HG02642 (cell line): ENCODE data around the gene LRSAM1.

Source experiments
- ATAC-seq: cut with Tn5 transposase; IDR thresholded peaks from one replicate; pipeline ENCODE4 v1.9.1; 2021; ENCODE audit warnings: mild to moderate bottlenecking; ENCODE audit not compliant: unreplicated experiment, poor library complexity

LRSAM1 gene

GRCh38 chr9:127450830-127451607 lies at the start of gene LRSAM1, which contains the start of gene RPL12:
Gene LRSAM1 (plus strand): TSS chr9:127451510. CDS start chr9:127454528, 3,018 bp downstream.
Gene RPL12 (minus strand): TSS chr9:127451406. CDS start chr9:127451317, 89 bp downstream.
- ATAC-seq = peak; percentile 70

- ATAC-seq = no peak
These were observed 48.8 kb upstream of the LRSAM1 start for GRCh38 chr9:127402401-127403090.

GRCh38 chr9:127403507-127404192 lies 47.7 kb upstream of the LRSAM1 start:
- no peak for ATAC-seq

- no peak for ATAC-seq
These were observed 46.7 kb upstream of the LRSAM1 start for GRCh38 chr9:127404631-127405030.

GRCh38 chr9:127405344-127406125 lies 45.8 kb upstream of the LRSAM1 start:
- no peak for ATAC-seq

- no peak for ATAC-seq
These were observed 44.4 kb upstream of the LRSAM1 start for GRCh38 chr9:127406799-127407491.

- ATAC-seq = no peak
These were observed 43.8 kb upstream of the LRSAM1 start for GRCh38 chr9:127407492-127407843.

- ATAC-seq = no peak
These were observed 40.2 kb upstream of the LRSAM1 start for GRCh38 chr9:127411122-127411521.

GRCh38 chr9:127415141-127415540 lies 36.2 kb upstream of the LRSAM1 start:
- no peak for ATAC-seq

- no peak for ATAC-seq
These were observed 35.7 kb upstream of the LRSAM1 start for GRCh38 chr9:127415657-127416056.

- no peak for ATAC-seq
These were observed 33.9 kb upstream of the LRSAM1 start for GRCh38 chr9:127417131-127418036.

- no peak for ATAC-seq
These were observed 33.3 kb upstream of the LRSAM1 start for GRCh38 chr9:127418037-127418471.

GRCh38 chr9:127419348-127419747 lies 32.0 kb upstream of the LRSAM1 start:
- ATAC-seq = no peak

GRCh38 chr9:127421057-127421456 lies 30.3 kb upstream of the LRSAM1 start:
- no peak for ATAC-seq

- no peak for ATAC-seq
These were observed 29.1 kb upstream of the LRSAM1 start for GRCh38 chr9:127422133-127422782.

- ATAC-seq = no peak
These were observed 28.5 kb upstream of the LRSAM1 start for GRCh38 chr9:127422787-127423186.

GRCh38 chr9:127423476-127423933 lies 27.8 kb upstream of the LRSAM1 start:
- peak; percentile 9 for ATAC-seq
